Activated naive CD4-positive, alpha-beta T cell treated with anti-CD3 and anti-CD28 coated beads, Interleukin-2, amount 50 U/mL, for 24 hours (primary cell): ENCODE measurements around the gene COL6A2.

ENCODE experiments used
- H3K27ac Mint-ChIP-seq: one replicate; pipeline ENCODE4 v1.8.0; 2021; ENCODE audit warnings: mild to moderate bottlenecking, mixed read lengths
- H3K27me3 Mint-ChIP-seq: one replicate; pipeline ENCODE4 v1.8.0; 2021; ENCODE audit warnings: mixed read lengths
- H3K36me3 Mint-ChIP-seq: one replicate; pipeline ENCODE4 v1.8.0; 2021; ENCODE audit warnings: mixed read lengths
- H3K4me1 Mint-ChIP-seq: one replicate; pipeline ENCODE4 v1.8.0; 2021; ENCODE audit warnings: mixed read lengths
- H3K4me3 Mint-ChIP-seq: one replicate; pipeline ENCODE4 v1.8.0; 2021; ENCODE audit warnings: mild to moderate bottlenecking, mixed read lengths
- H3K9me3 Mint-ChIP-seq: one replicate; pipeline ENCODE4 v1.8.0; 2021; ENCODE audit warnings: mixed read lengths

COL6A2 gene

GRCh38 chr21:46110499-46111192, 12.7 kb downstream of the COL6A2 start:
- Mint-ChIP-seq H3K36me3 (peaks cover 8% of the 10 kb centered on the region), H3K27ac (no peak overlapping the region), H3K4me3 (no peak overlapping the region), H3K27me3 (no peaks in the 10 kb centered on the region), H3K9me3 (peaks cover 7% of the 10 kb centered on the region), H3K4me1 (no peaks in the 10 kb centered on the region)

- no peaks in the 10 kb centered on the region for H3K4me1 Mint-ChIP-seq
- peaks cover 8% of the 10 kb centered on the region for H3K36me3 Mint-ChIP-seq
- H3K27me3 Mint-ChIP-seq: no peaks in the 10 kb centered on the region
These were observed 13.3 kb downstream of the COL6A2 start for GRCh38 chr21:46111193-46111571.

GRCh38 chr21:46111857-46112724, 14.2 kb downstream of the COL6A2 start:
- peaks cover 7% of the 10 kb centered on the region for H3K36me3 Mint-ChIP-seq
- peaks cover 4% of the 10 kb centered on the region for H3K9me3 Mint-ChIP-seq
- H3K27me3 Mint-ChIP-seq: no peaks in the 10 kb centered on the region
- H3K27ac Mint-ChIP-seq: no peak overlapping the region
- no peaks in the 10 kb centered on the region for H3K4me1 Mint-ChIP-seq
- H3K4me3 Mint-ChIP-seq: no peak overlapping the region

More at GRCh38 chr21:46111193-46111571, 13.3 kb downstream of the COL6A2 start:
- Mint-ChIP-seq H3K4me3 (no peak overlapping the region), H3K9me3 (peaks cover 4% of the 10 kb centered on the region), H3K27ac (no peak overlapping the region)

- H3K27me3 Mint-ChIP-seq: no peaks in the 10 kb centered on the region
- H3K4me1 Mint-ChIP-seq: no peaks in the 10 kb centered on the region
- no peak overlapping the region for H3K27ac Mint-ChIP-seq
- H3K9me3 Mint-ChIP-seq: peaks cover 1% of the 10 kb centered on the region
- H3K4me3 Mint-ChIP-seq: no peak overlapping the region
- H3K36me3 Mint-ChIP-seq: peaks cover 1% of the 10 kb centered on the region
These were observed 14.9 kb downstream of the COL6A2 start for GRCh38 chr21:46112725-46113215.

- H3K36me3 Mint-ChIP-seq: no peaks in the 10 kb centered on the region
- no peak overlapping the region for H3K27ac Mint-ChIP-seq
- no peaks in the 10 kb centered on the region for H3K9me3 Mint-ChIP-seq
- no peak overlapping the region for H3K4me3 Mint-ChIP-seq
- H3K27me3 Mint-ChIP-seq: no peaks in the 10 kb centered on the region
- no peaks in the 10 kb centered on the region for H3K4me1 Mint-ChIP-seq
These were observed 15.7 kb downstream of the COL6A2 start for GRCh38 chr21:46113497-46114176.

- Mint-ChIP-seq H3K27me3 (no peaks in the 10 kb centered on the region), H3K36me3 (no peaks in the 10 kb centered on the region), H3K27ac (no peak overlapping the region), H3K9me3 (no peaks in the 10 kb centered on the region), H3K4me1 (no peaks in the 10 kb centered on the region), H3K4me3 (no peak overlapping the region)
These were observed 17.1 kb downstream of the COL6A2 start for GRCh38 chr21:46114963-46115362.

GRCh38 chr21:46115441-46116188, 17.7 kb downstream of the COL6A2 start:
- Mint-ChIP-seq H3K4me1 (no peaks in the 10 kb centered on the region), H3K4me3 (no peak overlapping the region), H3K27ac (no peak overlapping the region), H3K9me3 (no peaks in the 10 kb centered on the region), H3K27me3 (no peaks in the 10 kb centered on the region), H3K36me3 (no peaks in the 10 kb centered on the region)

- H3K9me3 Mint-ChIP-seq: no peaks in the 10 kb centered on the region
- H3K4me3 Mint-ChIP-seq: no peak overlapping the region
- no peaks in the 10 kb centered on the region for H3K4me1 Mint-ChIP-seq
- H3K27me3 Mint-ChIP-seq: no peaks in the 10 kb centered on the region
- no peaks in the 10 kb centered on the region for H3K36me3 Mint-ChIP-seq
- H3K27ac Mint-ChIP-seq: no peak overlapping the region
These were observed 18.4 kb downstream of the COL6A2 start for GRCh38 chr21:46116189-46116775.

- Mint-ChIP-seq H3K4me1 (no peaks in the 10 kb centered on the region), H3K36me3 (no peaks in the 10 kb centered on the region), H3K9me3 (no peaks in the 10 kb centered on the region), H3K27ac (no peak overlapping the region), H3K27me3 (no peaks in the 10 kb centered on the region), H3K4me3 (no peak overlapping the region)
These were observed 19.1 kb downstream of the COL6A2 start for GRCh38 chr21:46116776-46117585.

GRCh38 chr21:46117586-46118315, 19.8 kb downstream of the COL6A2 start:
- Mint-ChIP-seq H3K9me3 (no peaks in the 10 kb centered on the region), H3K4me3 (no peak overlapping the region), H3K27me3 (no peaks in the 10 kb centered on the region), H3K4me1 (no peaks in the 10 kb centered on the region), H3K27ac (no peak overlapping the region), H3K36me3 (no peaks in the 10 kb centered on the region)

GRCh38 chr21:46118316-46119143, 20.6 kb downstream of the COL6A2 start:
- Mint-ChIP-seq H3K27ac (no peak overlapping the region), H3K9me3 (no peaks in the 10 kb centered on the region), H3K4me3 (no peak overlapping the region), H3K4me1 (no peaks in the 10 kb centered on the region), H3K27me3 (no peaks in the 10 kb centered on the region), H3K36me3 (no peaks in the 10 kb centered on the region)

- H3K36me3 Mint-ChIP-seq: no peaks in the 10 kb centered on the region
- H3K4me1 Mint-ChIP-seq: no peaks in the 10 kb centered on the region
- no peaks in the 10 kb centered on the region for H3K9me3 Mint-ChIP-seq
- no peak overlapping the region for H3K4me3 Mint-ChIP-seq
- H3K27me3 Mint-ChIP-seq: no peaks in the 10 kb centered on the region
- no peak overlapping the region for H3K27ac Mint-ChIP-seq
These were observed 21.3 kb downstream of the COL6A2 start for GRCh38 chr21:46119144-46119636.
